SK-N-SH treated with all-trans-retinoic acid at 6 μM for 48 hours (cell line): ENCODE measurements around the gene PARD3B.

Experiments
- ESRRG ChIP-seq: fragments of 250-450 bp; sonication (Bioruptor Pico); IDR thresholded peaks from 2 replicates; pipeline ENCODE4 v1.6.1; 2021; ENCODE audit warnings: mild to moderate bottlenecking
- PPARA ChIP-seq: fragments of 250-450 bp; sonication (Bioruptor Pico); IDR thresholded peaks from 2 replicates; pipeline ENCODE4 v1.5.0; 2020; ENCODE audit warnings: mild to moderate bottlenecking, borderline replicate concordance

DNA sequence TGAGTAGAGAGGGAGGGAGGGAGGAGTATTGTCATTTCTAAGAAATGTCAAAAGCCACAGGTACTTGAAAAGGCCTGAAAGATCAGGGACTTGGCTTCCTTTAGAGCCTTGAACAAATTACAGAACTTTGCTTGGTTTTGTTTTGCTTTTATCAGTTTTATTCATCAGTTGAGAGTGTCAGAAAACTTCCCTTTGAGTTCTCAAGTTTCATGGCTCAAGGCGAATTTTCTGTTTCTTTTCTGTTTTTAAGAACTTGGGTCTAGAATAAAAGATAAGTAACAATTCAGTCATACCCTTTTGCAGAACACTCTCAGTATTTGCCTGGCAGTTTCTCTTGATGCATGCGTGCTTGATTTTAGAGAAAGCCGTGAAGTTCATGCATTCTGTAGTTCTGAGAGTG lies 531.9 kb downstream of the PARD3B start:
- TF ChIP-seq PPARA (CRISPR knock-in tag) (no peak), ESRRG (CRISPR knock-in tag) (no peak)
